ENCODE data around the gene ERC2.

ERC2 gene

DNA sequence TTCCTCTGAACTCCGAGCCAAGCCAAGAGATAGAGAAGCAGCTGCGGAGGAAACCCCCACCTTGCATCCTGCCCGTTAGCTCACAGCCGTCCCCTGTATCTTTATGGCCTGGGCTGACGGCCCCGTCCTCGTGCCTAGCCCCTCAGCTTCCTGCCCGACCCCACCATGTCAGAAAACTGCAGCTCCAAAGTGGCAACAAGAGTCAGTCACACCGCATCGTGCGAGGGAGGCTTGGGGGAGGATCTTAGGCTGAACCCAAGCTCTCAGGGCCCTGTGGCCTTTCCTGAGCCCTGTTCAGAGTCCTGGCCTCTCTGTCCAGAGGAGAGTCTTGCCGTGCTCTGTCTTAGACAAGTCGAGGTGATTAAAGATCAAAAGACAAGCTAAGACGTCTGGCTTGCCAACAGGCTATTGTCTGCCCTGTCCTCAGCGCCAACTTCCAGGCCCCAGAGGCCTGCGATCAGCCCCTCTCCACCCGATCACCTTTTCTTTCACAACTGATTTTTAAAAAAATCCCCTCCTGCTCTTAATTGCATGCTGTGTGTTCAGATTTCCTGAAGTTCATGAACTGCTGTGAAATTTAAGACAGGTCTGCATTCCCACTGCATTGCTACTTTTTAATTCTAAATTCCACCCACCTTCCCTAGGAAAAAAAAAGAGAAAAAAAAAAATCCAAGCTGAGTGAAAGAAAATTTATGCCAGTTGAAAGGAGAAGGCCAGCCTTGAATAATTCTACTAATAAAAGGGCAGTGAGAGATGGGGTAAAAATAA is 891.5 kb downstream of the ERC2 start:
- H3K4me2 ChIP-seq (ENCODE audit: low read length), result no peak overlapping the region
- no peaks in the 10 kb centered on the region for H3K4me1 ChIP-seq
- H3K36me3 ChIP-seq (ENCODE audit: control insufficient read depth, insufficient read depth, low read length), result no peaks in the 10 kb centered on the region

DNA sequence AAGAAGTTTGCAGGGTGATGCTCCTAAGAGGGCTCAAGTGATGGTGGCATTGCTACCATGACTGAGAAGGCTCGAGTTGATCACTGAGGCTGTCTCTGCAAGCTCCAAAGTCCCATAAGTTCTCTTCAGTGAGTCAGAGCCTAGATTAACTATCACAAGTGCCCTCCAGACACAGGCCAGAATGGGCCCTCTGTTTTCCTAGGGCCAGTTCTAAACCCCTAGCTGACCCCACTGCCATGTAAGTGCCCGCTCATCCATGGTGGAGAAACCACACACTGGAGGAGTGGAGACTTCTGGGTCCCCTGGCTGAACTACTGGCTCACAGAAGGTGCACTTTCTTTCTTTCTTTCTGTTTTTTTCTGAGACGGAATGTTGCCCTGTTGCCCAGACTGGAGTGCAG is 893.6 kb downstream of the ERC2 start:
- TF ChIP-seq, protein P1, sequence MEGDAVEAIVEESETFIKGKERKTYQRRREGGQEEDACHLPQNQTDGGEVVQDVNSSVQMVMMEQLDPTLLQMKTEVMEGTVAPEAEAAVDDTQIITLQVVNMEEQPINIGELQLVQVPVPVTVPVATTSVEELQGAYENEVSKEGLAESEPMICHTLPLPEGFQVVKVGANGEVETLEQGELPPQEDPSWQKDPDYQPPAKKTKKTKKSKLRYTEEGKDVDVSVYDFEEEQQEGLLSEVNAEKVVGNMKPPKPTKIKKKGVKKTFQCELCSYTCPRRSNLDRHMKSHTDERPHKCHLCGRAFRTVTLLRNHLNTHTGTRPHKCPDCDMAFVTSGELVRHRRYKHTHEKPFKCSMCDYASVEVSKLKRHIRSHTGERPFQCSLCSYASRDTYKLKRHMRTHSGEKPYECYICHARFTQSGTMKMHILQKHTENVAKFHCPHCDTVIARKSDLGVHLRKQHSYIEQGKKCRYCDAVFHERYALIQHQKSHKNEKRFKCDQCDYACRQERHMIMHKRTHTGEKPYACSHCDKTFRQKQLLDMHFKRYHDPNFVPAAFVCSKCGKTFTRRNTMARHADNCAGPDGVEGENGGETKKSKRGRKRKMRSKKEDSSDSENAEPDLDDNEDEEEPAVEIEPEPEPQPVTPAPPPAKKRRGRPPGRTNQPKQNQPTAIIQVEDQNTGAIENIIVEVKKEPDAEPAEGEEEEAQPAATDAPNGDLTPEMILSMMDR (IDR thresholded peaks at IDR 0.05), result no peak
- H3K9me3 ChIP-seq (ENCODE audit: control insufficient read depth, low read length), result no peaks in the 10 kb centered on the region
- no peaks in the 10 kb centered on the region for H3K27me3 ChIP-seq (ENCODE audit: control insufficient read depth, insufficient read depth, low read length)
- no peaks in the 10 kb centered on the region for H3K36me3 ChIP-seq (ENCODE audit: control insufficient read depth, insufficient read depth, low read length)
- no peak overlapping the region for H3K4me2 ChIP-seq (ENCODE audit: low read length)
- H2AFZ ChIP-seq, result no peak overlapping the region
- no peak overlapping the region for H3K27ac ChIP-seq
- no peak overlapping the region for H3K4me3 ChIP-seq (ENCODE audit: low read depth, low read length)
- no peak overlapping the region for H3K9ac ChIP-seq
- H3K4me1 ChIP-seq, result no peaks in the 10 kb centered on the region
- no peaks in the 10 kb centered on the region for H3K79me2 ChIP-seq

More for the DNA sequence above, 891.5 kb downstream of the ERC2 start:
- Histone ChIP-seq H3K27me3 (ENCODE audit: control insufficient read depth, insufficient read depth, low read length) (no peaks in the 10 kb centered on the region), H2AFZ (no peak overlapping the region), H3K9me3 (ENCODE audit: control insufficient read depth, low read length) (no peaks in the 10 kb centered on the region), H3K79me2 (no peaks in the 10 kb centered on the region), H3K9ac (no peak overlapping the region), H3K27ac (no peak overlapping the region), H3K4me3 (ENCODE audit: low read depth, low read length) (no peak overlapping the region)
- TF ChIP-seq, protein P1 (IDR thresholded peaks at IDR 0.05), result no peak

DNA sequence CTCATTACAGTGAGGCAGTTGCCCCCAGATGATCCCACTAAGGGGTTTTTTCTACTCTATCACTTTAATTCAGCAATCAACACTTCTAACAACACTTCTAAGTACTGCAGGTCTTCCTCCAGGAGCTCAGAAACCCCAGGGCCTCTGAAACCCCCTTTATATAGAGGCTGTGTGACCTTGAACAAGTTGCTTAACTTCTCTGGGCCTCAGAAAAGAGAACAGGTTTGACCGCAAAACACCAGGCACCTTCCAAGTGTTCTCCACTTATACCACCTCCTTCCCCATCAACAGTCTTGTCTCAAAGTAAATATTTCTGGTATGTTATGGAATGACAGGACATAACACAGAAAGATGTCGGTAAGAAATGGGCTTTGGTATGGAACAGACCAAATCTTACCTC is 895.5 kb downstream of the ERC2 start:
- H3K36me3 ChIP-seq (ENCODE audit: control insufficient read depth, insufficient read depth, low read length), result no peaks in the 10 kb centered on the region
- no peaks in the 10 kb centered on the region for H3K9me3 ChIP-seq (ENCODE audit: control insufficient read depth, low read length)
- no peak overlapping the region for H3K4me3 ChIP-seq (ENCODE audit: low read depth, low read length)
- TF ChIP-seq, protein P1 (IDR thresholded peaks at IDR 0.05), result no peak
- no peaks in the 10 kb centered on the region for H3K27me3 ChIP-seq (ENCODE audit: control insufficient read depth, insufficient read depth, low read length)
- no peak overlapping the region for H3K9ac ChIP-seq
- H2AFZ ChIP-seq, result no peak overlapping the region
- no peak overlapping the region for H3K4me2 ChIP-seq (ENCODE audit: low read length)
- H3K4me1 ChIP-seq, result no peaks in the 10 kb centered on the region
- H3K27ac ChIP-seq, result no peak overlapping the region
- H3K79me2 ChIP-seq, result no peaks in the 10 kb centered on the region

DNA sequence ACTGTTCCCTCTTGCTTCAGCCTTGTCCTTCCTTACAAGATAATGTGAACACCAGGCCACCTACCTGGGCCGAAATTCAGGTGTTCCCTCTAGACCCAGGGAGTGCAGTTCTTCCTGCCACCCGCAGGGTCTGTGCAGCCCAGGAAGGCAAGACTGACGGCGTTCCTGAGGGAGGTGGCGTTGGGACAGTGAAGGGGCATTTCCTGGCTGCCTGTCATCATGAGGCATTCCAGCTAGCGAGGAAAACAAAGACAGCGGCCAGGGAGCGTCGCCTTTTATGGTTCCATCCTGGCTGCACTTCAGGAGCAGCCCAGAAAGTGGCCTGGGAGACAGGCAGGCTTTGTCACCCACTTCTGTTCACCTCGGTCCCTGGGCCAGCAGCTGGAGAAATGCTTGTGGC is 896.4 kb downstream of the ERC2 start:
- no peaks in the 10 kb centered on the region for H3K36me3 ChIP-seq (ENCODE audit: control insufficient read depth, insufficient read depth, low read length)
- H3K4me1 ChIP-seq, result no peaks in the 10 kb centered on the region
- no peaks in the 10 kb centered on the region for H3K27me3 ChIP-seq (ENCODE audit: control insufficient read depth, insufficient read depth, low read length)
- no peak overlapping the region for H3K27ac ChIP-seq
- TF ChIP-seq, protein P1 (IDR thresholded peaks at IDR 0.05), result no peak
- H3K79me2 ChIP-seq, result no peaks in the 10 kb centered on the region
- H2AFZ ChIP-seq, result no peak overlapping the region
- H3K4me2 ChIP-seq (ENCODE audit: low read length), result no peak overlapping the region
- no peaks in the 10 kb centered on the region for H3K9me3 ChIP-seq (ENCODE audit: control insufficient read depth, low read length)
- H3K9ac ChIP-seq, result no peak overlapping the region
- H3K4me3 ChIP-seq (ENCODE audit: low read depth, low read length), result no peak overlapping the region
